GM18511 (cell line): ENCODE measurements around the gene APOBEC2.

Source experiments
- ATAC-seq: cut with Tn5 transposase; IDR thresholded peaks from one replicate; pipeline ENCODE4 v1.9.1; 2021; ENCODE audit warnings: mild to moderate bottlenecking, moderate library complexity; ENCODE audit not compliant: unreplicated experiment

The APOBEC2 gene

DNA sequence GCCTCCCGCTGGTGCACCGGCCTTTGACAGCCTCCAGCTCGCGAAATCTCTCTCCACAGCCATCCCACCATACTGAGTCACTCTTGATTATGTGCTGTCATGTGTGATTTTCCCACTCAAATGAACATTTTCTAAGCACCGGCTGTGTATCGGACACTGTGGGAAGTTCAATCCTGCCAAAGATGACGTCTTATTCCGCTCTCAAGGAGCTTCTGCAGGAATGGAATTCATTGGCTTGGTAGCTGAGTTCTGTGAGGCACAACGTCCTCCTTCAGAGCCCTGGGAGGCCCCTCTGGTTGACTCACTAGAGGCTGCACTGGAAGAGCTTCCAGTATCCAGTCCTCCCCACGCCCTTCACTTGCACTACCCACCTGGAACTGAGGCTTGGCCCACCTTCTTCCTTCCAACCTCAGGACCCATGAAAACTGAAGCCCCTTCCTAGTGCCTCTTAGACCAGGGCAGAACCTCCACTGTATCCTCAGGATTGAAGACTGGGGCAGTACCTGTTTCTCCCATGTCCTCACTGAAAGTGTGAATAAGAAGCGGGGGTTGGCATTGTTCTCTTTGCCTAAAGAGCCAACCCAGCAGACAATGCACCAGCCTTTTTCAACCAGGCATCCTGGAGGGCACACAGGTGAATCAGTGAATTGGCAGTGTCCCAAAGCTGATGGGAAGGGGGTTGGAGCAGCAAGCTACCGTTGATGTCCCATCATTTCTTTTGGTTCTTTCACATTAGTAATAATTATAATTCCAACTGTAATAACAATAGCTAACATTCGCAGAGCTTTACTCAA is 15.7 kb upstream of the APOBEC2 start:
- ATAC-seq: no peak

GRCh38 chr6:41038205-41038604 is 14.8 kb upstream of the APOBEC2 start:
- no peak for ATAC-seq

DNA sequence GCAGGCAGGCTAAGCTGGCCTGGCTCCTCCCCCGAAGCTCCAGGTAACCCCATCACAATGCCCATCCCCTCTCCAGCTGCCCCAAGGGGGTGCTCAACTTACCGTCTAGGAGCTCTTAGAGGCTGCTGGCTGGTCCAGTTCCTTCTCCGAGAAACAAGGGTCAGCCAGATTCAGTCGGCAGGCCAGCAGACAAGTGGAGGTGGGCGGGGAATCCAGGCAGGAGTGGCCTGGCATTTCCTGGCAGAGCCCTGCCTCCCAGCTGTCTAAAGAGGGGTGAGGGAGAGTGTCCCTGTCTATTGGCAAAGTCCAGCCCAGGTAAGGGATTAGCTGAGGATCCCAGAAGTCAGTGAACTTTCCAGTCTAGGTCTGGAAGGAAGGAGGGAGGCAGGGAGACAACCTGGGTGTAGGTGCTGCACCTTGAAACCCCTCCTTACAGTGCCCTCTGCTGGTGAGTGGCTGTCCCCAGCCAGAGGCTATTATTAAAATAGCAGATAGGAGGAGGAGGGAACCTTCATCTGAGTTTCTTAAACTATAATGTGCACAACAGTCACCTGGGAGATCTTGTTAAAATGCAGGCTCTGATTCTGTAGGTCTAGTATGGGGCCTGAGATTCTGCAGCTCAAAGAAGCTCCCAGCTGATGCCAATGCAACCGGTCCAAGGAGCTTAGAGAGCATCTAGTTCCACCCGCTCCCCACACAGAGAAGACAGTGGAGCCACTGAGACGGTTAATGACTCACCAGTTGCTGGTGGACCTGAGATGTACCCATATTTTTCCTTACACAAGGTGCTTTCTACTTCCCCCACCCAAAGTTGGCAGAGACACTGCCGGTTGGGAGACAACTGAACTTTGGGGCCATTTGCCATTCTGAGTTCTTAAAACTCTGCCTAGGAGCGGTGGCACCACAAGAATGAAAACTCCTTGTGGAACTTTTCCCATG is 13.7 kb upstream of the APOBEC2 start, which contains the start of gene UNC5CL:
Gene UNC5CL, minus strand, starts transcription at position 162 of the 939 bp plus-strand sequence. CDS start 4,147 bp downstream, outside the sequence.
- no peak for ATAC-seq

DNA sequence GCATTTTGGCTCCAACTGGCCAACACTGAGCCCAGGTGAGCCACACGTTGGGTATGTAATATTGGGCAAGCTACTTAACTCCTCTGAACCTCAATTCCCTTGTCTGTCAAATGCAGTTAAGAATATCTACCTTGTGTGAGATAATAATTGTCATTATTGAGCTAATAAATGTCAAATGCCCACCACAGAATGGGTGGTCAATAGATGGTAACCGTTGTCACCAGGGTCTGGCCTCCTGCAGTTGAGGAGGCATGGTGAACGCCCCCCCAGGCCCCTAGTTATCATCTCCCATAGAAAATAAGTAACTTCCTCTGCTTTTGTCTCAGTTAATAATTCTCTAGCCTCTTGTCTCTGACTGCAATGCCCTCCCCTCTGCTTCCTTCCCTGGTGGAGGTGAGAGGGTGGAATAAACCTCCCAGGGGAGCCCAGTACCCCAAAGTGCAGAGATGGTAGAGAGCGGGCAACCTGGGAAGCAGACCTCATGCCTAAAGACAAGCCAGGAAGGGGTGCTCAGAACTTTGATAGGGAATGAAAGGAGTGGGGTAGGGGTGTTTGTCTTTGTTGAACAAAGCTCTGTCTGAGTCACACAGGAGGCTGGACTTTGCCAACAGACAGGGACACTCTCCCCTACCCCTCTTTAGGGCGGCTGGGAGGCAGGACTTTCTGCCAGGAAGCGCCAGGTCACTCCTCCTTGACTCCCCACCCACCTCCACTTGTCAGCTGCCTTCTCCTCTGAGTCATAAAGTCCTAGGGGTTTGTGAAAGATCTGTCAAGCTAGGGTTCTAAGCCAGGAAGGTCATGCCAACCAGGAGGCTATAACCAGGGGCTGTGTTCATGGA is 12.7 kb upstream of the APOBEC2 start:
- ATAC-seq: peak; percentile 55

GRCh38 chr6:41040940-41041536 is 12.0 kb upstream of the APOBEC2 start:
- ATAC-seq: no peak

- no peak for ATAC-seq
These were observed 10.6 kb upstream of the APOBEC2 start, which contains the start of gene TSPO2 for GRCh38 chr6:41042226-41043055. TSPO2 (plus strand) TSS chr6:41042467; CDS start chr6:41042986, 519 bp downstream.

GRCh38 chr6:41043151-41043550 is 9.9 kb upstream of the APOBEC2 start:
- no peak for ATAC-seq

DNA sequence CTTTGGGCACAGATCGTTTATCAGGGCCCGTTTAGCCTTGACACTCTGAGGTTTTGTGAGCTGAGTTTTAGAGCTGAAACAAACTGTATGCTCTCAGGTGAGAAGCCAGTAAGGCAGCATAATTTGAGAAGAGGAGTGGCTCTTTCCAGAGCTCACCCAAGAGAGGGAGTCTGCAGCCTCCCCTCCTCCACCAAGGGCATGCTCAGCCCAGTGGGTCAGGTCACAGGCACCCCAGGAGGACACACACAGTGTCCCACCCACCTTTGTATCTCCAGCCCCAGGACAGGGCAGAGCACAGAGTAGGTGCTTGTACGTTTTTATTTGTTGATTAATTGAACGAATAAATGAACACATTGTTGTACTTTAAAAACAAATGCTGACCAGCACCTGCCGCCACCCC is 7.3 kb upstream of the APOBEC2 start:
- no peak for ATAC-seq

GRCh38 chr6:41046084-41046483 is 6.9 kb upstream of the APOBEC2 start:
- no peak for ATAC-seq

DNA sequence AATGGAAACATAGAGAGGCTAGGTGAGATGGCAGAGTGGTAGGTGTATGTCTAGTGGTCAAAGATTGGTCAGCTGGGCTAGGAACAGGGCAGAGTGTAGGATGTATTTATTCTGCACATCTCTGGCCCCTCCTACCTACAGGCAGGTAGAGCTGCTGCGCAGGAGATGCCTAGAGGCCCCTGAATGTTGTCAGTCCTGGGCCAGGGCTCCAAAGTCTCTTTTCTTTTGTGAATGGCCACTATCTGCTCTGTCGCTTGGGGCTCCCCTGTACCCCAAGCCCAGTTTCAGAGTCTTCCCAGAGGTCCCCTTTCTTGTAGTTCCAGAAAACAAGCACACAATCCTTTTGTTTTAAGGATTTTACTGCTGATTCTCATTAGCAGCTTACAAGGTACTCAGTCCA is 5.7 kb upstream of the APOBEC2 start:
- no peak for ATAC-seq

GRCh38 chr6:41047745-41048732 is 5.0 kb upstream of the APOBEC2 start:
- ATAC-seq: no peak

GRCh38 chr6:41049521-41049920 is 3.5 kb upstream of the APOBEC2 start:
- no peak for ATAC-seq

- no peak for ATAC-seq
These were observed 3.0 kb upstream of the APOBEC2 start for GRCh38 chr6:41049955-41050354.

DNA sequence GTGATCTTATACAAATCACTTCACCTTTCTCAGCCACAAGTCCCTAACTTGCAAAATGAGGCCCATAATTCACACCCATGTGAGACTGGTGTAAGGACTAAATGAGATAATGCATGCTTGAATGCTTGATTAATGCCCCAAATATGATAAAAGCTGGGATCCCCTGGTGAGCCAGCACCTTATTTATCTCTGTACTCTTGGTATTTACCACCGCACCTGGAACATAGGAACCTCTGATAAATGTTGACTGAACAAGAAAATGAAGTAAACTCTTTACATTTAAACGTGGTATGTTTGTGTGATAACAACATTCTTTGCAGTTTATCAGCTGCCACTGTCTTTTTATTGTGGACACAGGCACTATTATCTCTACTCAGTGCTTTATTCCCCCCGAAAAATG is 2.5 kb upstream of the APOBEC2 start:
- ATAC-seq: no peak

GRCh38 chr6:41051873-41052272 is 1.1 kb upstream of the APOBEC2 start:
- ATAC-seq: no peak

- no peak for ATAC-seq
These were observed 1.5 kb downstream of the APOBEC2 start for GRCh38 chr6:41054511-41054910.

DNA sequence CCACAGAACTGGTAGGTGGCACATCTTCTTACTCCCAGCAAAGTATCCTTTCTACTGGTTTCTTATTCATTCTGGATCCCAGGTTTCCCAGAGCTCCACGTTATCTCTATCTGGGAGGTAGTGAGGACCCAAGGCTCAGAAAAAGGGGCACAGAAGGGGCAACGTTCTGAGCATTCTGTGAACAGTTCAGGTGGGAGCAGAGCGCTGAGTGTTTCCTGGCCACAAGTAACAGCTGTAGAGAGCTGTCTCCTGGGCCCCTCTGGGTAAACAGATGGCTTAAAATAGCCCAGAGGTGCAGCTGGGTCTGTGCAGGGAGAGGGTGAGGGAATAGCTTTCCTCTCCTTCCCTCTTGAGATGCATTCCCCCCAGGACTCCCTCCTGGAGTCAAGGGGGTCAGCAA is 2.1 kb downstream of the APOBEC2 start:
- ATAC-seq: no peak

GRCh38 chr6:41056768-41057490 is 3.9 kb downstream of the APOBEC2 start:
- no peak for ATAC-seq
